UCSD-AML1 (cell line): ENCODE data around the gene ATE1.
A peak's percentile ranks its signal among the peaks of the same experiment; 100 is the strongest.
"Not testable (repeated sequence)": the region's sequence is repeated elsewhere in the genome, so short reads cannot be mapped to it uniquely, and the experiment has no call there.

Experiments used
- DNase-seq: peaks from one replicate; lab custom pipeline; 2025; ENCODE audit not compliant: unreplicated experiment; lab: John Stamatoyannopoulos, UW

The ATE1 gene

GRCh38 chr10:121927841-121928527 is at the start of gene ATE1:
Gene ATE1 (minus strand): TSS chr10:121928031. CDS start chr10:121927949, 82 bp downstream.
- peak; percentile 91 for DNase-seq

- DNase-seq = no peak
Observed at GRCh38 chr10:121976607-121977006, 48.8 kb upstream of the ATE1 start.

- no peak for DNase-seq
Observed at GRCh38 chr10:121975295-121976086, 47.7 kb upstream of the ATE1 start.

GRCh38 chr10:121974535-121975294 is 46.9 kb upstream of the ATE1 start, which contains the start of gene NSMCE4A:
Gene NSMCE4A (minus strand): TSS chr10:121975217. CDS start chr10:121975165, 52 bp downstream.
- peak; percentile 80 for DNase-seq

GRCh38 chr10:121974019-121974534 is 46.2 kb upstream of the ATE1 start:
- no peak for DNase-seq

GRCh38 chr10:121969086-121969485 is 41.3 kb upstream of the ATE1 start:
- not testable (repeated sequence) for DNase-seq

GRCh38 chr10:121965996-121966395 is 38.2 kb upstream of the ATE1 start:
- DNase-seq = no peak

- no peak for DNase-seq
Observed at GRCh38 chr10:121961456-121961855, 33.6 kb upstream of the ATE1 start.

GRCh38 chr10:121959671-121960070 is 31.8 kb upstream of the ATE1 start:
- DNase-seq = no peak

GRCh38 chr10:121956111-121957061 is 28.6 kb upstream of the ATE1 start:
- no peak for DNase-seq

- no peak for DNase-seq
Observed at GRCh38 chr10:121952226-121952625, 24.4 kb upstream of the ATE1 start.

- DNase-seq = no peak
Observed at GRCh38 chr10:121949451-121949850, 21.6 kb upstream of the ATE1 start.

- no peak for DNase-seq
Observed at GRCh38 chr10:121949049-121949448, 21.2 kb upstream of the ATE1 start.

- DNase-seq = no peak
Observed at GRCh38 chr10:121947343-121948330, 19.8 kb upstream of the ATE1 start.

- DNase-seq = no peak
Observed at GRCh38 chr10:121942749-121943416, 15.1 kb upstream of the ATE1 start.

- DNase-seq = no peak
Observed at GRCh38 chr10:121941532-121941931, 13.7 kb upstream of the ATE1 start.

GRCh38 chr10:121936295-121936694 is 8.5 kb upstream of the ATE1 start:
- no peak for DNase-seq

- no peak for DNase-seq
Observed at GRCh38 chr10:121935702-121936101, 7.9 kb upstream of the ATE1 start.
